MCF 10A (cell line): ENCODE results near the gene CD33. TPM values are rescaled to one million over a fixed set of nuclear protein-coding genes. Genes with fewer than 3 reads are reported as not detected.

ENCODE experiments used
- BruUV-seq: library from RNA; stranded (reverse); fragments of 400-500 nt; replicated peaks from 2 replicates; lab custom pipeline; 2021; lab: Mats Ljungman, UMichigan
- CTCF ChIA-PET: fragments of 300-600 bp; sonication (Branson Sonifier 250); formaldehyde crosslinking; extraction: SDS; loops from one replicate; lab custom pipeline; 2021; ENCODE audit warnings: antibody characterized with exemption, inconsistent platforms; lab: Yijun Ruan, JAX
- POLR2A ChIA-PET: fragments of 300-600, 350-650 bp; sonication (Branson Sonifier 250); formaldehyde crosslinking; extraction: SDS; loops from one replicate; lab custom pipeline; 2020; ENCODE audit warnings: antibody characterized with exemption, inconsistent platforms; lab: Yijun Ruan, JAX
- DNase-seq: peaks from one replicate; pipeline ENCODE4 v3.0.0-alpha.2; 2018; ENCODE audit not compliant: unreplicated experiment
- H3K27ac Mint-ChIP-seq: one replicate; pipeline ENCODE4 v1.8.0; 2022; ENCODE audit warnings: mild to moderate bottlenecking, low read depth, mixed read lengths; ENCODE audit not compliant: unreplicated experiment
- H3K27me3 Mint-ChIP-seq: one replicate; pipeline ENCODE4 v1.8.0; 2022; ENCODE audit warnings: mixed read lengths; ENCODE audit not compliant: insufficient read depth, unreplicated experiment
- H3K36me3 Mint-ChIP-seq: one replicate; pipeline ENCODE4 v1.8.0; 2022; ENCODE audit warnings: mild to moderate bottlenecking, moderate library complexity, mixed read lengths; ENCODE audit not compliant: insufficient read depth, unreplicated experiment
- H3K4me1 Mint-ChIP-seq: one replicate; pipeline ENCODE4 v1.8.0; 2022; ENCODE audit warnings: mixed read lengths; ENCODE audit not compliant: insufficient read depth, unreplicated experiment
- H3K4me3 Mint-ChIP-seq: one replicate; pipeline ENCODE4 v1.8.0; 2022; ENCODE audit warnings: mild to moderate bottlenecking, moderate library complexity, mixed read lengths; ENCODE audit not compliant: unreplicated experiment
- H3K9me3 Mint-ChIP-seq: one replicate; pipeline ENCODE4 v1.8.0; 2022; ENCODE audit warnings: mixed read lengths; ENCODE audit not compliant: unreplicated experiment
- CTCF ChIP-seq: fragments of 200-600 bp; IDR thresholded peaks from one replicate; pipeline ENCODE4 v1.8.0; 2022; ENCODE audit warnings: antibody characterized with exemption, mild to moderate bottlenecking; ENCODE audit not compliant: unreplicated experiment
- intact Hi-C: fragments of 100-400 bp; cut with micrococcal nuclease; formaldehyde crosslinking; loops from 2 replicates; pipeline ENCODE4 v1.14.1; 2022
- total RNA-seq: library from RNA; stranded (reverse); gene quantifications from 2 replicates; pipeline ENCODE4 v1.2.3, GENCODE V29; 2022

CD33 gene
- total RNA-seq, 1 experiment from 2014 or later, result 0.33 TPM

- no peak overlapping the region for H3K27ac Mint-ChIP-seq
- no peaks in the 10 kb centered on the region for H3K4me1 Mint-ChIP-seq
- POLR2A ChIA-PET, result no interaction called here
- peaks cover 7% of the 10 kb centered on the region for H3K9me3 Mint-ChIP-seq
- intact Hi-C loops, result no loop called here
- CTCF ChIA-PET, result no interaction called here
- no peak for TF ChIP-seq CTCF
- no peak overlapping the region for H3K4me3 Mint-ChIP-seq
- H3K36me3 Mint-ChIP-seq, result no peaks in the 10 kb centered on the region
- no TSS peak for BruUV-seq
- no peak for DNase-seq
- H3K27me3 Mint-ChIP-seq, result no peaks in the 10 kb centered on the region
Observed at GRCh38 chr19:51195316-51195586, 29.6 kb upstream of the CD33 start.

GRCh38 chr19:51195616-51196015, 29.3 kb upstream of the CD33 start:
- Mint-ChIP-seq H3K27me3 (no peaks in the 10 kb centered on the region), H3K27ac (no peak overlapping the region), H3K9me3 (peaks cover 11% of the 10 kb centered on the region), H3K4me3 (no peak overlapping the region), H3K36me3 (no peaks in the 10 kb centered on the region), H3K4me1 (no peaks in the 10 kb centered on the region)
- BruUV-seq, result no TSS peak
- no peak for TF ChIP-seq CTCF
- POLR2A ChIA-PET, result no interaction called here
- CTCF ChIA-PET, result no interaction called here
- intact Hi-C loops, result no loop called here
- no peak for DNase-seq

GRCh38 chr19:51196181-51196580, 28.7 kb upstream of the CD33 start:
- Mint-ChIP-seq H3K36me3 (no peaks in the 10 kb centered on the region), H3K4me3 (no peak overlapping the region), H3K4me1 (no peaks in the 10 kb centered on the region), H3K9me3 (peaks cover 15% of the 10 kb centered on the region), H3K27ac (no peak overlapping the region), H3K27me3 (no peaks in the 10 kb centered on the region)
- intact Hi-C loops, result no loop called here
- ChIA-PET POLR2A (no interaction called here), CTCF (no interaction called here)
- no peak for DNase-seq
- BruUV-seq, result no TSS peak
- TF ChIP-seq CTCF, result no peak

- DNase-seq, result no peak
- Mint-ChIP-seq H3K36me3 (no peaks in the 10 kb centered on the region), H3K27me3 (no peaks in the 10 kb centered on the region), H3K9me3 (peaks cover 15% of the 10 kb centered on the region), H3K4me3 (no peak overlapping the region), H3K27ac (no peak overlapping the region), H3K4me1 (no peaks in the 10 kb centered on the region)
- TF ChIP-seq CTCF, result no peak
- CTCF ChIA-PET, result interaction anchor here (0.6 to 1.2 kb wide), 2 partner anchors 29 to 133 kb away, joined by 3 to 4 read pairs; no protein-coding TSS in a partner anchor
- BruUV-seq, result no TSS peak
- POLR2A ChIA-PET, result no interaction called here
- intact Hi-C loops, result no loop called here
Observed at GRCh38 chr19:51198641-51199040, 26.2 kb upstream of the CD33 start.
